B cell (primary cell): ENCODE measurements around the gene ARHGEF10L. TPM values are rescaled to one million over a fixed set of nuclear protein-coding genes. Genes with fewer than 3 reads are reported as not detected.

Experiments
- ATAC-seq: fragments of 200-7000 bp; cut with Tn5 transposase; one replicate; pipeline ENCODE4 v1.10.0; 2021; ENCODE audit warnings: low read depth, mild to moderate bottlenecking, moderate number of reproducible peaks, moderate library complexity
- CTCF ChIA-PET: fragments of 350-600 bp; sonication (Branson Sonifier 250); formaldehyde crosslinking; loops from one replicate; lab custom pipeline; 2021; ENCODE audit warnings: antibody characterized with exemption, inconsistent platforms; lab: Charles Lee
- POLR2A ChIA-PET: fragments of 350-600 bp; sonication (Branson Sonifier 250); formaldehyde crosslinking; loops from one replicate; lab custom pipeline; 2021; ENCODE audit warnings: antibody characterized with exemption; lab: Charles Lee
- DNase-seq: peaks from one replicate; pipeline ENCODE4 v3.0.0; 2013
- H2AFZ ChIP-seq: 2 replicates; pipeline ENCODE4 v1.6.1; 2012; ENCODE audit warnings: mild to moderate bottlenecking, low read depth, low read length; ENCODE audit not compliant: insufficient read depth, poor library complexity, severe bottlenecking
- H3K27ac ChIP-seq, 2 donors: 1 replicate in 1 of 2; 2 replicates in 1 of 2; pipeline ENCODE4 v1.5.1; 2012 to 2013; ENCODE audit warnings: low read length in 2 of 2, mild to moderate bottlenecking in 2 of 2, moderate library complexity in 1 of 2
- H3K27me3 ChIP-seq, 4 experiments: fragments of 200-600 bp in 1 of 4; sonication (generic) in 1 of 4; replicated peaks in 1 of 4; 1 replicate in 2 of 4; 2 replicates in 2 of 4; pipeline versions ENCODE4 v1.6.1 to v1.7.0; 2013 to 2016; ENCODE audit warnings: low read length in 3 of 4, mild to moderate bottlenecking in 2 of 4, mixed read lengths in 1 of 4, moderate library complexity in 1 of 4; ENCODE audit not compliant: insufficient read depth in 4 of 4, control insufficient read depth in 3 of 4; ENCODE audit errors: control extremely low read depth in 1 of 4
- H3K36me3 ChIP-seq, 2 experiments: replicated peaks in 1 of 2; 1 replicate in 1 of 2; 2 replicates in 1 of 2; pipeline versions ENCODE4 v1.6.1 to v1.7.1; 2013; ENCODE audit warnings: low read length in 1 of 2; ENCODE audit not compliant: insufficient read depth in 2 of 2, control insufficient read depth in 1 of 2; ENCODE audit errors: control extremely low read depth in 1 of 2, extremely low read depth in 1 of 2
- H3K4me1 ChIP-seq, 2 donors: fragments of 200-600 bp in 1 of 2; sonication (generic) in 1 of 2; 1 replicate in 1 of 2; 2 replicates in 1 of 2; pipeline versions ENCODE4 v1.5.1 to v1.6.1; 2013 to 2017; ENCODE audit warnings: low read length in 2 of 2; ENCODE audit not compliant: control insufficient read depth in 2 of 2, insufficient read depth in 2 of 2
- H3K4me2 ChIP-seq: replicated peaks from 2 replicates; pipeline ENCODE3; 2012; ENCODE audit warnings: mild to moderate bottlenecking, low read depth, low read length; ENCODE audit not compliant: poor library complexity, severe bottlenecking
- H3K4me3 ChIP-seq, 5 experiments: fragments of 200-600 bp in 1 of 5; sonication (generic) in 1 of 5; 1 replicate in 3 of 5; 2 replicates in 2 of 5; pipeline versions ENCODE4 v1.5.1 to v1.7.0; 2011 to 2016; ENCODE audit warnings: low read length in 4 of 5, mild to moderate bottlenecking in 4 of 5, low read depth in 2 of 5, control low read depth in 1 of 5, moderate library complexity in 1 of 5; ENCODE audit not compliant: insufficient read depth in 1 of 5; ENCODE audit errors: control extremely low read depth in 1 of 5, extremely low read depth in 1 of 5
- H3K79me2 ChIP-seq: fragments of 200-600 bp; sonication (generic); one replicate; pipeline ENCODE4 v1.6.0; 2016; ENCODE audit warnings: low read length; ENCODE audit not compliant: control insufficient read depth, insufficient read depth
- H3K9ac ChIP-seq: fragments of 200-600 bp; sonication (generic); 2 replicates; pipeline ENCODE4 v1.6.1; 2017; ENCODE audit warnings: mild to moderate bottlenecking, low read length, moderate library complexity
- H3K9me3 ChIP-seq, 3 donors: one replicate each; pipeline versions ENCODE4 v1.6.1 to v1.7.1; 2013; ENCODE audit warnings: low read length in 2 of 3; ENCODE audit not compliant: control insufficient read depth in 2 of 3, insufficient read depth in 1 of 3; ENCODE audit errors: control extremely low read depth in 1 of 3
- H4K20me1 ChIP-seq: 2 replicates; pipeline ENCODE4 v1.6.0; 2012; ENCODE audit warnings: mild to moderate bottlenecking, low read length; ENCODE audit not compliant: insufficient read depth, control insufficient read depth, poor library complexity, severe bottlenecking
- H3K27ac Mint-ChIP-seq: one replicate; pipeline ENCODE4 v1.8.0; 2021; ENCODE audit warnings: mixed read lengths
- H3K27me3 Mint-ChIP-seq: one replicate; pipeline ENCODE4 v1.8.0; 2021; ENCODE audit warnings: mixed read lengths
- H3K4me1 Mint-ChIP-seq: one replicate; pipeline ENCODE4 v1.8.0; 2021; ENCODE audit warnings: mixed read lengths
- H3K4me3 Mint-ChIP-seq: one replicate; pipeline ENCODE4 v1.8.0; 2021; ENCODE audit warnings: mixed read lengths
- H3K9me3 Mint-ChIP-seq: one replicate; pipeline ENCODE4 v1.8.0; 2022; ENCODE audit warnings: mixed read lengths; ENCODE audit not compliant: insufficient read depth
- EZH2 ChIP-seq: IDR thresholded peaks from 2 replicates; pipeline ENCODE4 v1.6.1; 2012; ENCODE audit warnings: borderline replicate concordance, low read depth, mild to moderate bottlenecking, moderate library complexity, low read length; ENCODE audit not compliant: insufficient read depth, poor library complexity, severe bottlenecking
- WGBS: methylation state at CpG from one replicate; pipeline ENCODE4 v1.1.5; 2013; ENCODE audit warnings: missing lambda C conversion rate; ENCODE audit not compliant: insufficient coverage; 5-methylcytosine and 5-hydroxymethylcytosine counted together
- intact Hi-C: fragments of 100-400 bp; cut with micrococcal nuclease; formaldehyde crosslinking; loops from one replicate; pipeline ENCODE4 v1.10.0; 2022
- polyA plus RNA-seq: library from polyadenylated mRNA; depleted of rRNA; stranded (reverse); fragments of >200 nt; gene quantifications from 2 replicates; pipeline ENCODE4 v1.2.3, GENCODE V29; 2012
- total RNA-seq, 2 donors: library from RNA; stranded (reverse); fragments of 120-200 nt in 1 of 2; gene quantifications; 1 replicate in 1 of 2; 2 replicates in 1 of 2; pipeline versions ENCODE4 v1.2.3 to v1.2.4, GENCODE V29; 2013 to 2022
- TF ChIP-seq, protein P1 (sequence below): fragments of 200-600 bp; IDR thresholded peaks from one replicate; pipeline ENCODE4 v1.8.0; 2022; ENCODE audit warnings: antibody characterized with exemption, mild to moderate bottlenecking

The ARHGEF10L gene
- total and polyA plus RNA-seq, 2 donors (not counting 1 experiment from before 2014, with no cell fraction given), result 2.0 to 4.9 TPM

DNA sequence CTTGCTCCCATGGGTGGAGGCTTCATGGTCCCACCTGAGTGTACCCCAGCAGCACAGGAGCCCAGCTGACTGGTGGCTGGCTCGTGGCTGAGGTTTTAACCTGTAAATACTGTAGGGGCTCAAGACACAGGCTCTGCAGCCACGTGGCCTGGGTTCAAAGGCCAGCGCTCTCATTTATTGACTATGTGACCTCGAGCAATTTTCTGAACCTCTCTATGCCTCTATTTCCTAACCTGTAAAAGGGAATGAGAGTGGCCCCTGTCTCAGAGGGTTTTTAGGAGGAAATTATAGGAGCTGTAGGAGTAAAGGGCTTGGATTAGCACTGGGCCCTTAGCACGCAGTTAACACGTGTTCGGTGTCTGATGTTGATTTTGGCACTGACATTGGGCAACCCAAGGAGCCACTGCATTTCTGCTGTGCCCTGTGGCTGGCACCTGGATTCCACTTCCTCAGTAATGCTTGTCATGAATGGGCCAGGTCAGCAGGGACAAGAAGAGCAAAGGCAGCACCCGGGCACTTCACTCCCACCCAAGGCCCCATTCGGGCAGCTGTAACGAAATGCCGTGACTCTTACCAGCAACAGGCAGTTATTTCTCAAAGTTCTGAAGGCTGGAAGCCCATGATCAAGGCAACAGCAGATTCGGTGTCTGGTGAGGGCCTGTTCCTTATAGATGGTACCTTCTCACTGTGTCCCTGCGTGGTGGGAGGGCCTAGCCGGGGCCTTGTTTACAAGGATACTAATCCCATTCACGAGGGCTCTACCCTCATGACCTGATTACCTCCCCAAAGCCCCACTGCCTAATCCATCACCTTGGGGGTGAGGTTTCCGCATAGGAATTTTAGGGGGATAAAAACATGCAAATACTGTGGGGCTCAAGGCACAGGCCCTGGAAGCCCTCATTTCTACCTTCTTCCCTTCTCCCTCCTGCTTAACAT, 25.2 kb downstream of the ARHGEF10L start:
- intact Hi-C loops, result no loop called here
- no peak overlapping the region for H3K27ac Mint-ChIP-seq
- ChIA-PET CTCF (no interaction called here), POLR2A (no interaction called here)
- Histone ChIP-seq H3K4me1 (no peaks in the 10 kb centered on the region), H3K79me2 (no peaks in the 10 kb centered on the region), H2AFZ (no peak overlapping the region), H3K36me3 (no peaks in the 10 kb centered on the region), H3K9ac (no peak overlapping the region), H3K27ac (no peak overlapping the region), H3K4me2 (no peak overlapping the region), H4K20me1 (no peaks in the 10 kb centered on the region), H3K9me3 (no peaks in the 10 kb centered on the region), H3K27me3 (no peaks in the 10 kb centered on the region), H3K4me3 (no peak overlapping the region)
- no peaks in the 10 kb centered on the region for H3K9me3 Mint-ChIP-seq
- DNase-seq (no peak), ATAC-seq (no peak)
- TF ChIP-seq EZH2, result no peak
- TF ChIP-seq, protein P1, sequence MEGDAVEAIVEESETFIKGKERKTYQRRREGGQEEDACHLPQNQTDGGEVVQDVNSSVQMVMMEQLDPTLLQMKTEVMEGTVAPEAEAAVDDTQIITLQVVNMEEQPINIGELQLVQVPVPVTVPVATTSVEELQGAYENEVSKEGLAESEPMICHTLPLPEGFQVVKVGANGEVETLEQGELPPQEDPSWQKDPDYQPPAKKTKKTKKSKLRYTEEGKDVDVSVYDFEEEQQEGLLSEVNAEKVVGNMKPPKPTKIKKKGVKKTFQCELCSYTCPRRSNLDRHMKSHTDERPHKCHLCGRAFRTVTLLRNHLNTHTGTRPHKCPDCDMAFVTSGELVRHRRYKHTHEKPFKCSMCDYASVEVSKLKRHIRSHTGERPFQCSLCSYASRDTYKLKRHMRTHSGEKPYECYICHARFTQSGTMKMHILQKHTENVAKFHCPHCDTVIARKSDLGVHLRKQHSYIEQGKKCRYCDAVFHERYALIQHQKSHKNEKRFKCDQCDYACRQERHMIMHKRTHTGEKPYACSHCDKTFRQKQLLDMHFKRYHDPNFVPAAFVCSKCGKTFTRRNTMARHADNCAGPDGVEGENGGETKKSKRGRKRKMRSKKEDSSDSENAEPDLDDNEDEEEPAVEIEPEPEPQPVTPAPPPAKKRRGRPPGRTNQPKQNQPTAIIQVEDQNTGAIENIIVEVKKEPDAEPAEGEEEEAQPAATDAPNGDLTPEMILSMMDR, result no peak
- H3K27me3 Mint-ChIP-seq, result peaks cover 7% of the 10 kb centered on the region
- no peaks in the 10 kb centered on the region for H3K4me1 Mint-ChIP-seq
- no peak overlapping the region for H3K4me3 Mint-ChIP-seq
- 90% methylated on average over 11 of the region's 16 CpGs for WGBS
